ENCODE data around the gene TUBAL3.
"Not testable (repeated sequence)": the region's sequence is repeated elsewhere in the genome, so short reads cannot be mapped to it uniquely, and the experiment has no call there.

Gene TUBAL3

GRCh38 chr10:5402798-5403197 is 1.8 kb downstream of the TUBAL3 start:
- Mint-ChIP-seq H3K9me3 (no peaks in the 10 kb centered on the region), H3K27me3 (peaks cover 4% of the 10 kb centered on the region), H3K36me3 (no peaks in the 10 kb centered on the region), H3K4me3 (no peak overlapping the region), H3K27ac (no peak overlapping the region), H3K4me1 (no peaks in the 10 kb centered on the region)
- no peak for ATAC-seq

- Mint-ChIP-seq H3K9me3 (no peaks in the 10 kb centered on the region), H3K27ac (no peak overlapping the region), H3K27me3 (peaks cover 9% of the 10 kb centered on the region), H3K4me1 (no peaks in the 10 kb centered on the region), H3K4me3 (no peak overlapping the region), H3K36me3 (no peaks in the 10 kb centered on the region)
- ATAC-seq = no peak
These were observed 4.0 kb downstream of the TUBAL3 start for GRCh38 chr10:5400468-5401240.

- Mint-ChIP-seq H3K27ac (no peak overlapping the region), H3K27me3 (peaks cover 9% of the 10 kb centered on the region), H3K4me1 (no peaks in the 10 kb centered on the region), H3K36me3 (no peaks in the 10 kb centered on the region), H3K9me3 (no peaks in the 10 kb centered on the region), H3K4me3 (no peak overlapping the region)
- ATAC-seq = no peak
These were observed 5.3 kb downstream of the TUBAL3 start for GRCh38 chr10:5399332-5399731.

DNA sequence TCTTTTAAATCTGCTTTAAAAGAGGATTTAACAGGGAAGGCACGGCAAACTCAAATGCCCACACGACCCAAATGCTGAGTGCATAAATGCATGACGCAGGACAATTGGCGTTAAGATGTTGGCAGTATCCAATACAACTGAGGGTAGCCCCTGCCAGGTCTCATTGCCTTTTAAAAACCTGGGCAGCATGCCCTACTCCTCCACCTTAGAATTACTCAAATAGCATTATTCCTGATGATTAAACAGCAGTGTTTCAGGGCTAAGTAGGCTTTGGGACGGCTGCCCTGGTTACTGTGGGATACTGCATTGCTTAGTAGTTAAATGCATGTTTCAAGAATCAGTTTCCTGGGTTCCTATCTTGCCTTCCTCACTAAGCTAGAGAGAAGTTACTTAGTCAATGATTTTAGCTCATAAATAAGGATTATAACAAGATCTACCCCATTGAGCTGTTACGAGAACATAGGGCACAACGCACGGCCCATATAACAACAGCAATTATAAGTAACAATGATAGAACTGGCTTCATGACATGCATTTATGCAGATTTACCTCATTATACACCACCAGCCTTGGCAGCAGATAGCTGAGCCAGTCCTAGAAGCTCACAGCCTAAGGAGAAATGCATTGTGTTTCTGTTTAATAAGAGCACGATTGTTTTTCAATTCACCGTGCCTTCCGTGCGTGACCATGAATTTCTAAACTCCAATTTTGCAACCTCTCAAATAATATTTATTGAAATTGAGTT is 7.9 kb downstream of the TUBAL3 start:
- Mint-ChIP-seq H3K27me3 (peaks cover 20% of the 10 kb centered on the region), H3K4me3 (no peak overlapping the region), H3K9me3 (no peaks in the 10 kb centered on the region), H3K4me1 (no peaks in the 10 kb centered on the region), H3K27ac (no peak overlapping the region), H3K36me3 (no peaks in the 10 kb centered on the region)
- no peak for ATAC-seq

DNA sequence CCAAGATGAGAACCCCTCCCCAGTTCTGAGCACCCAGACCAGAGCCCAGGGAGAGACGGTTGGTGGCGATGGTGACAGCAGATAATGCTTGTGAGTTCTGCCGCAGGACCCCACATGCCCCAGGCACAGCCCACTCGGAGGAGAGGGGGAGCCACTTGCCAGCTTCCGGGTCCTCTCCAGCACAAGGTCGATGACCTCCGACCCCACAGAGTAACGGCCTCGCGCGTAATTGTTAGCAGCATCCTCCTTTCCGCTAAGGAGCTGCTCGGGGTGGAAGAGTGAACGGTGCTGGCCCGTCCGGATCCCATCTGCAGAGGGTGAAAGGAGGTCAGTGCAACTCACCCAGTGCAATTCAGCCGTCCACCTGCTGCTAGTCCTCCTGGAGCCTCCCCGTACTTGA is 9.5 kb downstream of the TUBAL3 start:
- Mint-ChIP-seq H3K27me3 (peaks cover 20% of the 10 kb centered on the region), H3K27ac (no peak overlapping the region)
- no peak for ATAC-seq

GRCh38 chr10:5393529-5393928 is 11.1 kb downstream of the TUBAL3 start:
- Mint-ChIP-seq H3K9me3 (peaks cover 12% of the 10 kb centered on the region), H3K27ac (no peak overlapping the region), H3K4me3 (no peak overlapping the region), H3K36me3 (no peaks in the 10 kb centered on the region), H3K4me1 (no peaks in the 10 kb centered on the region), H3K27me3 (peaks cover 20% of the 10 kb centered on the region)
- ATAC-seq = no peak

More for the DNA sequence above, 9.5 kb downstream of the TUBAL3 start:
- Mint-ChIP-seq H3K36me3 (no peaks in the 10 kb centered on the region), H3K9me3 (peaks cover 7% of the 10 kb centered on the region), H3K4me3 (no peak overlapping the region), H3K4me1 (no peaks in the 10 kb centered on the region)

GRCh38 chr10:5391790-5392189 is 12.8 kb downstream of the TUBAL3 start:
- Mint-ChIP-seq H3K4me3 (no peak overlapping the region), H3K4me1 (no peaks in the 10 kb centered on the region), H3K9me3 (peaks cover 16% of the 10 kb centered on the region), H3K27ac (no peak overlapping the region), H3K27me3 (peaks cover 10% of the 10 kb centered on the region), H3K36me3 (no peaks in the 10 kb centered on the region)
- no peak for ATAC-seq

GRCh38 chr10:5390607-5391205 is 13.9 kb downstream of the TUBAL3 start:
- Mint-ChIP-seq H3K4me1 (no peaks in the 10 kb centered on the region), H3K9me3 (peaks cover 16% of the 10 kb centered on the region), H3K27ac (no peak overlapping the region), H3K27me3 (peaks cover 20% of the 10 kb centered on the region), H3K36me3 (no peaks in the 10 kb centered on the region), H3K4me3 (no peak overlapping the region)
- ATAC-seq = no peak

GRCh38 chr10:5387169-5387568 is 17.5 kb downstream of the TUBAL3 start:
- Mint-ChIP-seq H3K4me1 (no peaks in the 10 kb centered on the region), H3K27me3 (peaks cover 18% of the 10 kb centered on the region), H3K27ac (no peak overlapping the region), H3K36me3 (no peaks in the 10 kb centered on the region), H3K9me3 (peaks cover 16% of the 10 kb centered on the region), H3K4me3 (no peak overlapping the region)
- ATAC-seq = no peak

DNA sequence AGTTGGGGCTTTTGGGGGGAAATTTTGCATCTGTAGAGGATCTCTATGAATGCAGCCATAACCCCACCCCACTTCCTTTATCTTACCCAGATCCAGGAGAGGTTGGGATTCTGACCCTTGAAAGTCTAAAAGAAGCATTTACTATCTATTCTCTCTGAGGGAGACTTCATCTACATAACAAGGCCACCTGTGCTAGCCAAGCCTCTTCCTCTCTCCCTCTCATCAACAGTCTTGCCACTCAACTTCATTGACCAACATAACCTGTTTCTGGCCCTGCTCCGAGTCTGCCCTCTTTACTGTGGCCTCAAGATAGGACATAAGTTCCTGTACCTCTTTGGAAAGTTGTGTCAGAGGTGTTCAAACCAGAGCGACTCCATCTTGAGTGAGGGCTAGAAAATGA is 19.4 kb downstream of the TUBAL3 start:
- H3K27ac Mint-ChIP-seq = no peak overlapping the region

GRCh38 chr10:5381187-5381586 is 23.4 kb downstream of the TUBAL3 start:
- Mint-ChIP-seq H3K9me3 (no peaks in the 10 kb centered on the region), H3K27me3 (peaks cover 20% of the 10 kb centered on the region), H3K27ac (no peak overlapping the region), H3K4me1 (no peaks in the 10 kb centered on the region), H3K4me3 (no peak overlapping the region), H3K36me3 (no peaks in the 10 kb centered on the region)
- peak; percentile 24 for ATAC-seq

More for the DNA sequence above, 19.4 kb downstream of the TUBAL3 start:
- Mint-ChIP-seq H3K4me3 (no peak overlapping the region), H3K36me3 (no peaks in the 10 kb centered on the region), H3K9me3 (peaks cover 9% of the 10 kb centered on the region), H3K4me1 (no peaks in the 10 kb centered on the region), H3K27me3 (peaks cover 18% of the 10 kb centered on the region)
- ATAC-seq = no peak

DNA sequence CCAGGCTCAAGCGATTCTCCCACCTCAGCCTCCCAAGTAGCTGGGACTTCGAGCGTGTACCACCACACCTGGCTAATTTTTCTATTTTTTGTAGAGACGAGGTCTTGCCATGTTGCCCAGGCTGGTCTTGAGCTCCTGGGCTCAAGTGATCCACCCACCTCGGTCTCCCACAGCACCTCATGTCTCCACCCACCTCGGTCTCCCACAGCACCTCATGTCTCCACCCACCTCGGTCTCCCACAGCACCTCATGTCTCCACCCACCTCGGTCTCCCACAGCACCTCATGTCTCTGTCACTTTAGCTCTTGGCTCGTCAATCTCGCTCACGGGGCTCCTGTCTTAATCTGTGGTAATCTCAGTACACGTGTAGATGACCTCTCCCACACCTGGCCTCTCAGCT is 24.2 kb downstream of the TUBAL3 start:
- H3K4me1 Mint-ChIP-seq, H3K9me3 Mint-ChIP-seq, H3K27ac Mint-ChIP-seq, H3K36me3 Mint-ChIP-seq, ATAC-seq, H3K4me3 Mint-ChIP-seq: not testable (repeated sequence)
- peaks cover 20% of the 10 kb centered on the region for H3K27me3 Mint-ChIP-seq

GRCh38 chr10:5379202-5379601 is 25.4 kb downstream of the TUBAL3 start:
- not testable (repeated sequence) for H3K36me3 Mint-ChIP-seq, H3K27ac Mint-ChIP-seq, ATAC-seq, H3K4me1 Mint-ChIP-seq, H3K4me3 Mint-ChIP-seq, H3K9me3 Mint-ChIP-seq
- H3K27me3 Mint-ChIP-seq = peaks cover 27% of the 10 kb centered on the region

GRCh38 chr10:5376450-5376849 is 28.2 kb downstream of the TUBAL3 start:
- H3K4me1 Mint-ChIP-seq = no peaks in the 10 kb centered on the region
- no peaks in the 10 kb centered on the region for H3K9me3 Mint-ChIP-seq
- no peaks in the 10 kb centered on the region for H3K36me3 Mint-ChIP-seq
- ATAC-seq = no peak
- H3K27ac Mint-ChIP-seq = no peak overlapping the region
- no peak overlapping the region for H3K4me3 Mint-ChIP-seq
- peaks cover 33% of the 10 kb centered on the region for H3K27me3 Mint-ChIP-seq

DNA sequence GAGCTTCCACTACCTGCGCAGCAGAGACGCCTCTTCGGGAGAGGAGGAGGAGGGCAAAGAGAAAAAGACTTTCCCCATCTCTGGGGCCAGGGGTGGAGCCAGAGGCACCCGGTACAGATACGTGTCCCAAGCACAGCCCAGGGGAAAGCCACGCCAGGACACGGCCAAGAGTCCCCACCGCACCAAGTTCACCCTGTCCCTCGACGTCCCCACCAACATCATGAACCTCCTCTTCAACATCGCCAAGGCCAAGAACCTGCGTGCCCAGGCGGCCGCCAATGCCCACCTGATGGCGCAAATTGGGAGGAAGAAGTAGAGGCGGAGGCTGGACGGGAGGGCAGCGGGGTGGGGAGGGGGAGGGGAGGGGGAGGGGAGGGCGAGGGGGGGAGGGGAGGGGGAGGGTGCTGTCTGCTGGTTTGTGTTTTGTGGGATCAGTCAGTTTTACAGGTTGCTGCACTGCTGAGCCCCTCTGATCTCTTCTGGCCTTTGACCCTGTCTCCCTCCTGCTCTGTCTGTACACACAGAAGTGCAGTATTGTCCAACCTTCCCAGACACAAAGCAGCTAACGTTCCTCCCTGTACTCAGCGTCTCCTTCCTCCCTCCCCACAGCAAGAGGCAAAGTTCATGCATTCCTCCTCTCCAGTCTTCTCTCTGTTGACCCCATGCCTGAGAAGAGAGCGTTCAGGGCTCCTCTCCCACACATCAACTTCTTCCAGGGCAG is 30.6 kb downstream of the TUBAL3 start:
- H3K9me3 Mint-ChIP-seq = peaks cover 11% of the 10 kb centered on the region
- no peak overlapping the region for H3K27ac Mint-ChIP-seq
- no peaks in the 10 kb centered on the region for H3K36me3 Mint-ChIP-seq
- no peak for ATAC-seq
- no peak overlapping the region for H3K4me3 Mint-ChIP-seq
- peaks cover 33% of the 10 kb centered on the region for H3K27me3 Mint-ChIP-seq
- no peaks in the 10 kb centered on the region for H3K4me1 Mint-ChIP-seq
